GM06990 (cell line): Measurements from ENCODE around the gene CRELD1.

Experiments
- DNase-seq: peaks from one replicate; pipeline ENCODE4 v3.0.0-alpha.2; 2011; ENCODE audit not compliant: insufficient read length; ENCODE audit errors: extremely low read depth
- H3K27me3 ChIP-seq: replicated peaks from 2 replicates; pipeline ENCODE4 v1.6.0; 2011; ENCODE audit warnings: low read length; ENCODE audit not compliant: control insufficient read depth, insufficient read depth
- H3K36me3 ChIP-seq: 2 replicates; pipeline ENCODE4 v1.5.1; 2011; ENCODE audit warnings: low read length; ENCODE audit not compliant: control insufficient read depth, insufficient read depth
- H3K4me3 ChIP-seq: replicated peaks from 2 replicates; pipeline ENCODE4 v1.5.1; 2011; ENCODE audit warnings: low read depth, mild to moderate bottlenecking, control low read depth, low read length
- TF ChIP-seq, protein P1 (sequence below): IDR thresholded peaks from 2 replicates; pipeline ENCODE4 v1.5.1; 2011; ENCODE audit warnings: low read length, control low read depth, mild to moderate bottlenecking, inconsistent platforms; ENCODE audit not compliant: insufficient read depth, poor library complexity, severe bottlenecking

The CRELD1 gene

DNA sequence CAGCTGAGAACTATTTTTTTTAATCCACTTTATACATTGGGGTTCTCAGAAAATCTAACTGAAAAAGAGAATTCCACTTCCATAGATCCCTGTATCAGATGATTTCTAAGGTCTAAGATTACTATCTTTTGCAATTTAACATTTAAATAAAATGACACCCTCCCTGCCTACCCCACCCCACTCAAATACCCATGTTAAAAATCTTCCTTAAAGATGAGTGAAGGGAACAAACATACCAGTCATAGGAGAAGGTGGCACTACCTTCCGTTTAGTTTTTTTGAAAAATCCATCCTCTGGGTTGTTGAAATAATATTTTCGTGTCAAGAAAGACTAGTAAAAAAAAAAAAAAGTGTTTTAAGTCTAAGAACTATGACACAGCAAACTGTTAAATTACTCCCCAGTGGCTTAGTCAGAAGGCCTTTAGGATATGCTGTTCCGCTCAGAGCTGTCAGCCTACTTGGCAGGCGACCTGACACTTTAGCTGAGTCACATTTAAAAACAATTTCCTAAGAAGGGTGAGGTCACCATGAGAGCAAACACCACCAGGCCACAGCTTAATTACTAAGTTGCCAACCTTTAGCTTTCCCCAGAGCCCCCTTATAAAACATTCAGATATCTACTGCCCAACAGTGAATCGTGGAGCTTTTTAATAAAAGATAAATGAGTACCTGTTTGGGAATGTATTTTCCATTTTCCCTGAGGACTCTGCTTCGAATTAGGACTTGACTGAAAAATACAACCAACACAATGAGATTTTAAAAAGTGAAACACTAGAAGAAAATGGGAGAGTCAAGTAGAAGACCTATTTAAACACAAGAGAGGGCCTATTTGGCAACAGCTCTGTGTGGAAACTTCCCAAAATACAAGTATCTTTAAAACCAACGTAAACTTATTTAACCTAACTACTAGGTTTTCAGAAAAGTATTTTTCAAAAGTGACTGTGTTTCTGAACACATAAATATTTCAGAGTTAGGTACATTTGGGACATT lies 43.4 kb downstream of the CRELD1 start:
- TF ChIP-seq, protein P1, sequence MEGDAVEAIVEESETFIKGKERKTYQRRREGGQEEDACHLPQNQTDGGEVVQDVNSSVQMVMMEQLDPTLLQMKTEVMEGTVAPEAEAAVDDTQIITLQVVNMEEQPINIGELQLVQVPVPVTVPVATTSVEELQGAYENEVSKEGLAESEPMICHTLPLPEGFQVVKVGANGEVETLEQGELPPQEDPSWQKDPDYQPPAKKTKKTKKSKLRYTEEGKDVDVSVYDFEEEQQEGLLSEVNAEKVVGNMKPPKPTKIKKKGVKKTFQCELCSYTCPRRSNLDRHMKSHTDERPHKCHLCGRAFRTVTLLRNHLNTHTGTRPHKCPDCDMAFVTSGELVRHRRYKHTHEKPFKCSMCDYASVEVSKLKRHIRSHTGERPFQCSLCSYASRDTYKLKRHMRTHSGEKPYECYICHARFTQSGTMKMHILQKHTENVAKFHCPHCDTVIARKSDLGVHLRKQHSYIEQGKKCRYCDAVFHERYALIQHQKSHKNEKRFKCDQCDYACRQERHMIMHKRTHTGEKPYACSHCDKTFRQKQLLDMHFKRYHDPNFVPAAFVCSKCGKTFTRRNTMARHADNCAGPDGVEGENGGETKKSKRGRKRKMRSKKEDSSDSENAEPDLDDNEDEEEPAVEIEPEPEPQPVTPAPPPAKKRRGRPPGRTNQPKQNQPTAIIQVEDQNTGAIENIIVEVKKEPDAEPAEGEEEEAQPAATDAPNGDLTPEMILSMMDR, result no peak
- H3K36me3 ChIP-seq, result peaks cover 9% of the 10 kb centered on the region
- no peak overlapping the region for H3K4me3 ChIP-seq
- no peaks in the 10 kb centered on the region for H3K27me3 ChIP-seq
- no peak for DNase-seq

DNA sequence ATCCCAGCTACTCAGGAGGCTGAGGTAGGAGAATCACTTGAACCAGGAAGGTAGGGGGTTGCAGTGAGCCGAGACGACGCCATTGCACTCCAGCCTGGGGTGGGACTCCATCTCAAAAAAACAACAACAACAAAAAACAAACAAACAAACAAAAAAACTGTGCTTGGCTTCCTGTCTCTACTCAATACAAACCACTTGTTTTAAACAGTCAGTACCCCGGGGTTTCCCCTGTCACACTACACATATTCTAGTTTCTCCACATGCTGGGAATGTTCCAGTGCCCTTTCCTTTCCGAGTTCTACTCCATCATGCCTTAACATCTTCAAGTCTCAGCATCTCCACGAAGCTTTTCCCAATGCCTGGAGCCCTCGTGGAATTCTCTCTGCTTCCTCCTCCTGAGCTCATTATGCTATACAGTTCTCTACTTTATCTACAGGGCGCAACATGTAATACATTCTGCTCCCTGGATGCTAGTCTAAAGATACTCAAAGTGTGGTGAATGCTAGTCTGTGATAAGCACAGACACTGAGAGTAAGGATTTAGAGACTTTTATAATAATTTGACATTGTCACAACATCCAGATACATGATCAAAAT lies 45.2 kb downstream of the CRELD1 start:
- peaks cover 11% of the 10 kb centered on the region for H3K36me3 ChIP-seq
- TF ChIP-seq, protein P1, result no peak
- no peak for DNase-seq
- H3K4me3 ChIP-seq, result no peak overlapping the region
- H3K27me3 ChIP-seq, result no peaks in the 10 kb centered on the region

DNA sequence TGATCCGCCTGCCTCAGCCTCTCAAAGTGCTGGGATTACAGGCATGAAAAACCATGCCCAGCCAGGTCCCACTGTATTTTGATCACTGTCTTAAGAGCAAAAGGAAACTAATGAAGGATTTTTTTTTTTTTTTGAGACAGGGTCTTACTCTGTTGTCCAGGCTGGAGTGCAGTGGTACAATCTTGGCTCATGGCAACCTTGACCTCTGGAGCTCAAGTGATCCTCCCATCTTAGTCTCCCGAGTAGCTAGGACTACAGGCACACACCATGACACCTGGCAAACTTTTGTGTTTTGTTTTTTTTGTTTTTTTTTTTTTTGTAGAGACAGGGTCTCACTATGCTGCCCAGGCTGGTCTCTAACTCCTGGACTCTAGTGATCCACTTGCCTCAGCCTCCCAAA lies 46.6 kb downstream of the CRELD1 start:
- H3K4me3 ChIP-seq, result no peak overlapping the region
- H3K27me3 ChIP-seq, result no peaks in the 10 kb centered on the region
- peaks cover 8% of the 10 kb centered on the region for H3K36me3 ChIP-seq
- no peak for DNase-seq
- TF ChIP-seq, protein P1, result no peak

DNA sequence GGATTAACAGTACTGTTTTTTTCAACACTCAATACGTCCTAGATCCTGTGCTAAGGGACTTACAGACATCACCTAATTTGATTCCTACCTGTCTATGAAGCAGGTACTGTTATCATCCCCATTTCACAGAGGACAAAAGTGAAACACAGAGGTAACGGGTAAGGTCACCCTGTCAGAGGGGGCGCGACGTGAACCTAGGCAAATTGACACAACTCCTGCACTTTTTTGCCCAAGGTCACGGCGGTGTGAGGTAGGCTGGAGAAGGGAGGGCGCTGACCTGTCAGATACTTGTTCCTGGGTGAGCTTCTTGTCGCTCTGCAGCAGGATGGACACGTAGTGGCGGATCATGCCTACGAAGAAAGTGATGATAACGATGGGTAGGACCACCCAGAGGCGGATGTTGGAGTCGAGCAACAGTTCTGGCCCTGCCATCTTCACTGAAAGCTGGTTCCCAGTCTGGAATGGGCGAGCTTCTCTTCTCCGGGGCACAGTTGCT lies 52.6 kb downstream of the CRELD1 start:
- H3K4me3 ChIP-seq, result peak overlapping the region; percentile 74
- no peaks in the 10 kb centered on the region for H3K27me3 ChIP-seq
- peaks cover 4% of the 10 kb centered on the region for H3K36me3 ChIP-seq
- TF ChIP-seq, protein P1, result no peak
- no peak for DNase-seq

DNA sequence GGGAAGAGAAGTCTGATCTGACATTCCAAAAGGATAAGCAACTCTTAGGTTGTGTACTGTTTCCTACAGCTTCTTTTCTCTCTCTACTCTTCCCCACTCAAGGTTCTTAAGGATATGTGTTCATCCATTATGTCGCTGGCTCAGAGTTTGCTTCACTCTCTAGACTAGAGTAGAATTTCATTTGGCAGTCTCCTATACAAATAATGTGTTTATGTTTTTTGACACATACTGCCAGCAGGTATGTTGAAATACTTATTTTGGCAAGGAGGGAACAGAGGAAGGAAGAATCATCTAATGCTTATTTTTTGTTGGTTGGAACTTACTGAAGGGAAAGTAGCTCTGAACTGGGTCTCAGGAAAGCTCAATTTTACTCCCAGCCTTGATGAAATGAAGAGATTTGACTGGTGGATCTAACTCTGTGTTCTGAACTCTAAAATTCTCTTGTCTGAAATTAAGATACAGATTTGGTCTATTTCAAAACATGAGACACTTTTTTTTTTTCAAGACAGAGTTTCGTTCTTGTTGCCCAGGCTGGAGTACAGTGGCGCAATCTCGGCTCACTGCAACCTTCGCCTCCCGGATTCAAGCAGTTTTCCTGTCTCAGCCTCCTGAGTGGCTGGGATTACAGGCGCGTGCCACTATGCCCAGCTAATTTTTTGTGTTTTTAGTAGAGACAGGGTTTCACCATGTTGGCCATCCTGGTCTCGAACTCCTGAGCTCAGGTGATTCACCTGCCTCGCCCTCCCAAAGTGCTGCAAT lies 60.6 kb downstream of the CRELD1 start:
- no peak for DNase-seq
- no peak overlapping the region for H3K4me3 ChIP-seq
- peaks cover 2% of the 10 kb centered on the region for H3K36me3 ChIP-seq
- TF ChIP-seq, protein P1, result no peak
- H3K27me3 ChIP-seq, result no peaks in the 10 kb centered on the region
